Endometrial microvascular endothelial cells (primary cell): ENCODE data around the gene CX3CL1. TPM values are rescaled to one million over a fixed set of nuclear protein-coding genes. Genes with fewer than 3 reads are reported as not detected.
"Not testable (repeated sequence)": the region's sequence is repeated elsewhere in the genome, so short reads cannot be mapped to it uniquely, and the experiment has no call there.

Experiments used
- in situ Hi-C: cut with HindIII; loops from 2 replicates; pipeline ENCODE4 v1.10.0; 2017; ENCODE audit warnings: low sequenced_read_pairs, low pct_unique_long_range_greater_than_20kb; ENCODE audit errors: inconsistent ontology term
- total RNA-seq: library from RNA; depleted of rRNA; stranded (reverse); fragments of >200 nt; gene quantifications from one replicate; pipeline ENCODE4 v1.2.3, GENCODE V29; 2015; ENCODE audit errors: inconsistent ontology term

The CX3CL1 gene
- total RNA-seq, 1 donor from 2014 or later, result 1.0 TPM

GRCh38 chr16:57355898-57356414 lies 16.3 kb upstream of the CX3CL1 start:
- in situ Hi-C loops, result no loop called here

- in situ Hi-C loops, result no loop called here
These were observed 15.7 kb upstream of the CX3CL1 start for GRCh38 chr16:57356547-57356946.

- in situ Hi-C loops, result no loop called here
These were observed 14.8 kb upstream of the CX3CL1 start for GRCh38 chr16:57357330-57358085.

- in situ Hi-C loops, result no loop called here
These were observed 14.2 kb upstream of the CX3CL1 start for GRCh38 chr16:57358086-57358420.

GRCh38 chr16:57358527-57359095 lies 13.7 kb upstream of the CX3CL1 start, which contains the start of gene CCL22:
Gene CCL22, plus strand, starts transcription at chr16:57358783. Its CDS starts 34 bp downstream, at chr16:57358817.
- in situ Hi-C loops, result no loop called here

GRCh38 chr16:57360321-57360935 lies 11.9 kb upstream of the CX3CL1 start:
- in situ Hi-C loops, result no loop called here

- in situ Hi-C loops, result no loop called here
These were observed 10.9 kb upstream of the CX3CL1 start for GRCh38 chr16:57361404-57361803.

GRCh38 chr16:57364143-57364542 lies 8.1 kb upstream of the CX3CL1 start:
- in situ Hi-C loops, result no loop called here

GRCh38 chr16:57366544-57367040 lies 5.7 kb upstream of the CX3CL1 start:
- in situ Hi-C loops, result no loop called here

GRCh38 chr16:57367116-57367752 lies 5.1 kb upstream of the CX3CL1 start:
- in situ Hi-C loops, result no loop called here

- in situ Hi-C loops, result no loop called here
These were observed 557 bp upstream of the CX3CL1 start for GRCh38 chr16:57371494-57372371.

- in situ Hi-C loops, result no loop called here
These were observed 1.0 kb downstream of the CX3CL1 start for GRCh38 chr16:57373117-57373947.

- in situ Hi-C loops, result no loop called here
These were observed 1.8 kb downstream of the CX3CL1 start for GRCh38 chr16:57374067-57374534.

- in situ Hi-C loops, result not testable (repeated sequence)
These were observed 2.7 kb downstream of the CX3CL1 start for GRCh38 chr16:57374925-57375465.

GRCh38 chr16:57376313-57376818 lies 4.1 kb downstream of the CX3CL1 start:
- in situ Hi-C loops, result no loop called here

GRCh38 chr16:57377080-57377841 lies 5.0 kb downstream of the CX3CL1 start:
- in situ Hi-C loops, result no loop called here
